Vagina (tissue), 2 donors: ENCODE data around the gene VPS26C.

Source experiments
- CTCF ChIP-seq, 3 experiments: fragments of 450-650 bp in 2 of 3; fragments of 200-600 bp in 1 of 3; sonication (generic) in 1 of 3; IDR thresholded peaks; one replicate each; pipeline ENCODE4 v1.5.1; 2017 to 2019; ENCODE audit warnings: antibody characterized with exemption in 3 of 3, mild to moderate bottlenecking in 2 of 3, moderate library complexity in 2 of 3
- POLR2A ChIP-seq, 2 donors: fragments of 450-650 bp; IDR thresholded peaks; one replicate each; pipeline ENCODE4 v1.6.1; 2017; ENCODE audit warnings: antibody characterized with exemption in 2 of 2, mild to moderate bottlenecking in 2 of 2, moderate library complexity in 2 of 2
- POLR2AphosphoS5 ChIP-seq, 2 donors: sonication (generic); formaldehyde crosslinking; IDR thresholded peaks; one replicate each; pipeline ENCODE4 v1.9.0; 2017; ENCODE audit warnings: antibody characterized with exemption in 2 of 2, mild to moderate bottlenecking in 2 of 2, low read depth in 1 of 2; ENCODE audit not compliant: insufficient read depth in 1 of 2

DNA sequence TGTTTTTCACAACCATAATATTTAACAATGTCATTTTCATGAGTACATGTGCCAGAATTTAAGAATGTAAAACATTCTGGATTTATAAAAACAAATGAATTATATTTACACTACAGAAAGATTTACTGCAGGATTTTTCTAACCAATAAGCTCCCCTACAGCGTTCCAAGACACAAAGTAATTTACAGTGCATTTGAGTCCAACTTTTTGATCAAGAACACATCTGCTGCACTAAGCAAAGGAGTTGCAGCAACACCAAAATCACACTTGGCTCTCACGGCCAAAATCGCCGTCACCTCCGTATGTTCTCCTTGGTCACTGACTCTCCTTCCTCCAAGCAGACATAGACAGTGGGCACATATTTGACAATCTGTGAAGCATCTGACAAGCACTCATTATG is 7.7 kb downstream of the VPS26C start:
- TF ChIP-seq POLR2A (IDR thresholded peaks at IDR 0.05) (no peak), CTCF (IDR thresholded peaks at IDR 0.05) (no peak), POLR2AphosphoS5 (IDR thresholded peaks at IDR 0.05; ENCODE audit: insufficient read depth in 1 of 2, low read depth in 1 of 2) (no peak)
